ENCODE results near the gene CKAP4. TPM values are rescaled to one million over a fixed set of nuclear protein-coding genes. Genes with fewer than 3 reads are reported as not detected.

CKAP4 gene
- total RNA-seq, 1 experiment from 2014 or later = 8.1 TPM

DNA sequence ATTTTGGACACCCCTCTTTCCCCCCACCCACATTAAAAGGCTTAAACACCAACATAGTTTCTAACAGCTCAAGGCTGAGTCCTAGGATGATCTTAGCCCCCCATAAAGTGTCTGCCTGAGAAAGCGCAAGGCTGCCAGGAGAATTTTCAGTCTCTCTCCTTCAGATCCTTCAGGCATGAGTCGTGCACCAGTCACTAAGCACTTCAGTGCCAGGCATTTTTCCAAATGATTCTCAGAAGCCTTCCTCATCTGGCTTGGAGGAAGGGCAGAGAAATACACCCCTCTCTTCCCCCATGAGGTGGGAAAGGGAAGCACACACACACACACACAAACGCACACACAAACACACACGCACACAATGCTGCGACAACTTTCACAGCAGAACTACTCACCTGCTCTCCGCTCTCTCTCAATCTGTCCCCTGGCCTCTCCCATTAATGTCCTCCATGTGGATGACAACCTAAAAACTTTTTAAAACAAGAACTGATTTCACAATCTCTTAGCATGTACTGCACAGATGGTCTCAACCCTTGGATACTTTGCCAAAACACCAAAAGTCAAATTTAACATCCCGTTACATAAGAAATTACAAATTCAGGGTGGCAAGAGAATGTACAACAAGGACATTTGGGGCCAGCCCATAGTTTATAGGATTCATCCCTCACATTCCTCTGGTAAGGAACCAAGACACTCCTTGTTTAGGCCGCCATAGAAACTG, 49.8 kb downstream of the CKAP4 start:
- no peak for DNase-seq (ENCODE audit: low spot score)

DNA sequence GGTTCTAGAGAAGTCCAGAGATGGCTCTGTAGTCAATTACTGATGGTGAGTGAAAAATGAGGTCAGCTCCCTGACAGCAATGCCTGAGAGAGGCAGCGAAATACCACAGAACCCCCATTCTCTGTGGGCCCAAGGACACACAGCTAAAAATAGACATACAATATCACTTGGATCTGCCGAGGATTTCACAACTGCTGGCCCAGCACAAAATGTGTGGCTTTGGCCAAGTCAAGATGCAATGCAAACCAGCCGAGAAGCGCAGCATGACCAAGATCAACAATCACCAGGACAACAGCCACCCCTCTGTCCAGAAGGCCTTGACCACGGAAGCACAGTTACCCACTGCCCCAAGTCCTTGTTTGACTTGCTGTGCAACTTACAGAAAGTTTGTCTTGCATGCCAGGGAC, 52.2 kb downstream of the CKAP4 start:
- DNase-seq (ENCODE audit: low spot score) = no peak

DNA sequence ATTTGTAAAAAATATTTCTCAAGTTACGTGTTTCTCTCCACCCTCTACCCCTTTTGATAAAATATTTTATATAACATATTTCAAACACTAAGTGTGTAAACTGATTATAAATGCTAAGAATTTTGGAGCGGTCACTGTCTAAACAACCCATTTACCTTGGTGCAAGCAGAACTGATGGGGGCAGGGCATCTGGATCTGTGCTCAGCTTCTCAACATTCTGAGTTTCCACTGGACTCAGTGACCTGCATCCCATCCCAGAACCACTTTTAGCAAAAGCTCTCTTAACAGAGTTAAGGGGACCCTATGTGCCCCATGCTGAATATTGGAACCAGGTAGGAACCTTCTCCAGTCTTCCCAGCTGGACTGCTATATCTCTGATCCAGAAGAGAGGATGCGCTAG, 53.5 kb downstream of the CKAP4 start:
- DNase-seq (ENCODE audit: low spot score) = no peak

DNA sequence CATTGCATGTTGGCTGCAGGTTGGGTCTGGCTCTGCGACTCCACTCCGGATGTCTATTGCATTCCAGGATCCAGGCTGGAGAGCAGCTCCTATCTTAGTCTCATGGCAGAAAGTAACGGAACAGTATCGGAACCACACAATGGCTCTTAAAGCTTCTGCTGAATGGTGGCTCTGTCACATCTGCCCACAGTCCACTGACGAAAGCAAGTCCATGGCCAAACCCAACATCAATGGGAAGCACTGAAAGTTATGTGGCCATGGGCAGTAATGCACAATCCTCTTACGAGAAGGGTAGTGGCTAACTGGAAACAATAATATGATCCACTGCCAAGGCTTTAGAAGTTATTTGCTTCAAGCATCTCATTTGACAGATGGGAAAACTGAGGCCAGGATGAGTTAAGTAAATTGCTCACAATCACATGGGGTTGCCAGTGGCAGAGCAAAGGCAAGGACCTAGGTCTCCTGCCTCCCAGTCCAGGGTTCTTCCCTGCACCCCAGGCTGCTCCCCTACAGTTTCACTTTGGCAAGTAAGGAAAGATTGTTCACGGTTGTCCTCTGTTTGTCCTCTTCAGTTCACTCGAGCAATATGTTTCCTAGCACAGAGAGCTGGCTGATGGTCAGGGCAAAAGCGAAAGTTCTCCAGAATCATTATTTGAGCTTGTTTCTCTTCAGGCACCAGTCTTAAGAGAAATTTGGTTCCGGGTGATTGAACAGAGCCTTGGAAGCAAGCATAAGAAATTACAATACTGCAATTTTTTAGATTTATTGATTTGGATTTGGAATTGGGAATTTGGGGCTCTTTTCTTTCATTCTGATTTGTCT, 54.2 kb downstream of the CKAP4 start:
- DNase-seq (ENCODE audit: low spot score) = no peak

DNA sequence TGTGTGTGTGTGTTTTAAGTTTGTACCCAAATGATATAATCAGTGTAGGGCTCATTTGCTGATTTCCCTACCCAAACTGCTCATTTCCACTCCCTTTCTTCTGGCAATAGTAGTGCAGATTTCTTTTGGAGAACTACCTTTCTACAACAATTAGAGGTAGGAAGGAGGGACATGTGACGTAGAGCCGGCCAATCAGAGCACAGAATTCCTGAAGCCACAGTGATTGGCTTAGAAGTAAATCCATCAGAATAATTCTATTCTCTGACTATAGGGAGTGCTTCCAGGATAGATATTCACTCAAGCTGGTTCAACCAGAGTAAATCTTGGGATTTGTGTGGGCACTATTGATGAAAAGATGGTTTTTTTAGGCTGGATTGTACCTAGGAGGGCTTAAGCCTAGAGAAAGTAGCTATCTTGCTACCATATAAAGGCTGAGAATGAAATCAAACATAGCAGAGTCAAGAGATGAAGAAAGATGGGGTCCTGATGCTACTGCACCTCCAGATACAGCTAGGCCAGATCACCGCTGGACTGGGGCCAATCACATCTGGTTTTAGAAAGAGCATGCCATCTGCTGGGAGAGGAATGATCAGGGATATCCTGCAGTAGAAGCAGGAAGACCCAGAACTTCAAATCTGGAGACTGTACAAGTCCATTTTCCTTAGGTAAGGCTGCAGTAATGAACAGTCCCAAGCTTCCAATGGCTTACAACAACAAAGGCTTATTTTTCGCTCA, 55.0 kb downstream of the CKAP4 start:
- DNase-seq (ENCODE audit: low spot score) = no peak

DNA sequence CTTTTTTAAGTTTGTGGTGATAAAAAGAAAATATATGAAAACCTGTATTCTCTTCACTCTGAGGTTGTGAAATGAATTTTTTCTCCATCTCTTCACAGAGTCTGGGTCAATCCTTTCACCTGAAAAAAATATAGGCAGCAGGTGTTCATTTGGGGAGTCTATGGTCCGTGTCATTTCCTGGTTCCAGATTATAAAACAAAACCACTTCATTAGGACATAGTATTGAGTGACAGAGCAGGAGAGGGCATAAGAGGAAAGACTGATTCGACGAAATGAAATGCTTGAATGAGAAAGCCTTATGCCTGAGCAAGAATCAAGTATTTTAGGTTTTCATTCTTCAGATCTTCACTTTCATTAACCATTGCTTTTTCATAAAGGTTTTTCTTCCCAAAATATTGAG, 57.2 kb downstream of the CKAP4 start:
- DNase-seq (ENCODE audit: low spot score) = no peak

DNA sequence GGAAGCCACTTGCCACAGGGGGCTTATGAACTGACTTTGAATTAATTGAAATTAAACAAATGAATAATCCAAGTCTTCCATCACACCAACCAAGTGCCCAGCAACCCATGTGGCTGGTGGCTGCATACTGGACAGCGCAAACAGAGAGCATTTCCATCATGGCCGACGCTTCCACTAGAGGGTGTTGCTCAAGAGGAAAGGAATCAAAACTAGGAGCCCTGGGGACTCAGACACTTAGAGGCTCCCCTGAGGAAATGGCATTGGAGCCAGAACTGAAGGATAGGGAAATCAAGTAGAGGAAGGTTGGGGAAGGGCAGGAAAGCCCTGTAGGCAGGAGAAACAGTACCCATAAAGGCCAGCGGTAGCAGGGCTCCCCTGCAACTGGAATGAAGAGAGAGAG, 58.5 kb downstream of the CKAP4 start:
- DNase-seq (ENCODE audit: low spot score) = no peak

DNA sequence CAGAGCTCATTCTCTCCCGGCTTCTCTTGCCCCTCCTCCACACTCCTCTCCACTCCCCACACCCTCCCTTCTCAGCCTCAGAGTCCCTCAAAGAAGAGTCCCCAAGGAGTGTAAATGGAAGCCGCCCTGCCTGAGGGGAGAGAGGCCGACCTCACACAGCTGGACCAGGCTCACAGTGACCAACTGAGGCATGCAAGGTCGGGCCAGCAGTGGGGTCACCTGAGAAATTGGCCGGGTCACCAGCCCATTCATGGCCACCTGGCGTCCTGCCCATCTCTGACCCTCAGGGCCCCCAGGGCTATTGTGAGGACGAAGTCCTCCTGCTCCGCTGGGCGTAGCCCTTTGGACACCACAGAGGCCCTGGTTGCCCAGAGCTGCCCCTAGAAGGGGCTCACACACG, 59.6 kb downstream of the CKAP4 start:
- no peak for DNase-seq (ENCODE audit: low spot score)

Small RNA genes within 50 kb of the gene (small RNA-seq; reads per million reads assigned to genes)
- gene RNU7-94P = not detected

Other genes starting within 250 kb of the CKAP4 start
- gene NUAK1, start 109.1 kb downstream of the CKAP4 start, total RNA-seq (2014; rRNA removed; shearing (Covaris generic)) = 0.91 and 1.3 TPM in 2 replicates
- 8.0 and 8.7 TPM in 2 replicates for gene TCP11L2, start 54.7 kb upstream of the CKAP4 start, total RNA-seq (2014; rRNA removed; shearing (Covaris generic))
- 6.2 and 6.9 TPM in 2 replicates for gene POLR3B, start 109.7 kb upstream of the CKAP4 start, total RNA-seq (2014; rRNA removed; shearing (Covaris generic))

Measured in HT-29 (cell line).